Measurements from ENCODE around the gene COQ10A. TPM values are rescaled to one million over a fixed set of nuclear protein-coding genes. Genes with fewer than 3 reads are reported as not detected.

The COQ10A gene
- total and polyA plus RNA-seq, 2 of the 13 experiments (the other 11 are each of a cell fraction or from before 2014, with no cell fraction given) = 21.0 to 37.3 TPM

DNA sequence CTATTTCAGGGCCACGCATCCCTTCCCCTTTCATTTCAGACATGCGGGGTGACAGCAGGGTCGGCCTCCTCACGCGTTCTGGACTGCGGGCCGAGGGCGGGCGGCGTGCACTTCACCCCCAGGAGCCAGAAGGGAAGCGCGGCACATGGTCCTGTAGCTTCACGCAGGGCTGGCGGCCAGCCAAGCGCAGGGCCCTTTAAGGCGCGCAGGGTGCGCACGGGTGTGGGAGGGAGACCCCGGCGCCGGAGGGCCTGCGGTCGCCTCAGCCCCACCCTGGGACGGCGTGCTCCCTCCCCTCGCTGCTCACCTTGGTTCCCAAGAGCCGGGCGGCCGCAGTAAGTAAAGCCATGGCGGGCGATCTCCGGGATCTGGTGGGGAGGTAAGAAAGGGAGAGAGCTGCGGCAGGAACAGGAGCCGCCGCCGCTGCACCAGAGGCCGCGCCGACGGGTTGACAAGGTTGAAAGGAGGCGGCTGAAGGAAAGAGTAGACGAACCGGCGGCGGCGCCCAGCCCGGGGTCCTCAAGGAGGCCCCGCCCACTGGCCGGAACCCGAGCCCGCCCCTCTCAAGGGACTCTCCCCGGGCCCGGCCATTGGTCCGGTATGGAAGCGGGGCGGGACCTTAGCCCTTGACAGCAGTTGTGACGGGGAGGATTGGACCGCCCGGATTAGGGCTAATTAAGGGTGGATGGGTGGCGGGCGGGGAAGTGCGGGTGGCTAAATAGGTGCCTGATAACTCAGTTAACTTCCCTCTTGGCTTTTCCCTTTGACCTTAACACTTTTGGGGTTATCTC lies 33.3 kb downstream of the COQ10A start, which contains the start of gene CS (continued):
- TF ChIP-seq, protein P1, sequence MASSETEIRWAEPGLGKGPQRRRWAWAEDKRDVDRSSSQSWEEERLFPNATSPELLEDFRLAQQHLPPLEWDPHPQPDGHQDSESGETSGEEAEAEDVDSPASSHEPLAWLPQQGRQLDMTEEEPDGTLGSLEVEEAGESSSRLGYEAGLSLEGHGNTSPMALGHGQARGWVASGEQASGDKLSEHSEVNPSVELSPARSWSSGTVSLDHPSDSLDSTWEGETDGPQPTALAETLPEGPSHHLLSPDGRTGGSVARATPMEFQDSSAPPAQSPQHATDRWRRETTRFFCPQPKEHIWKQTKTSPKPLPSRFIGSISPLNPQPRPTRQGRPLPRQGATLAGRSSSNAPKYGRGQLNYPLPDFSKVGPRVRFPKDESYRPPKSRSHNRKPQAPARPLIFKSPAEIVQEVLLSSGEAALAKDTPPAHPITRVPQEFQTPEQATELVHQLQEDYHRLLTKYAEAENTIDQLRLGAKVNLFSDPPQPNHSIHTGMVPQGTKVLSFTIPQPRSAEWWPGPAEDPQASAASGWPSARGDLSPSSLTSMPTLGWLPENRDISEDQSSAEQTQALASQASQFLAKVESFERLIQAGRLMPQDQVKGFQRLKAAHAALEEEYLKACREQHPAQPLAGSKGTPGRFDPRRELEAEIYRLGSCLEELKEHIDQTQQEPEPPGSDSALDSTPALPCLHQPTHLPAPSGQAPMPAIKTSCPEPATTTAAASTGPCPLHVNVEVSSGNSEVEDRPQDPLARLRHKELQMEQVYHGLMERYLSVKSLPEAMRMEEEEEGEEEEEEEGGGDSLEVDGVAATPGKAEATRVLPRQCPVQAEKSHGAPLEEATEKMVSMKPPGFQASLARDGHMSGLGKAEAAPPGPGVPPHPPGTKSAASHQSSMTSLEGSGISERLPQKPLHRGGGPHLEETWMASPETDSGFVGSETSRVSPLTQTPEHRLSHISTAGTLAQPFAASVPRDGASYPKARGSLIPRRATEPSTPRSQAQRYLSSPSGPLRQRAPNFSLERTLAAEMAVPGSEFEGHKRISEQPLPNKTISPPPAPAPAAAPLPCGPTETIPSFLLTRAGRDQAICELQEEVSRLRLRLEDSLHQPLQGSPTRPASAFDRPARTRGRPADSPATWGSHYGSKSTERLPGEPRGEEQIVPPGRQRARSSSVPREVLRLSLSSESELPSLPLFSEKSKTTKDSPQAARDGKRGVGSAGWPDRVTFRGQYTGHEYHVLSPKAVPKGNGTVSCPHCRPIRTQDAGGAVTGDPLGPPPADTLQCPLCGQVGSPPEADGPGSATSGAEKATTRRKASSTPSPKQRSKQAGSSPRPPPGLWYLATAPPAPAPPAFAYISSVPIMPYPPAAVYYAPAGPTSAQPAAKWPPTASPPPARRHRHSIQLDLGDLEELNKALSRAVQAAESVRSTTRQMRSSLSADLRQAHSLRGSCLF (CRISPR knock-in tag; IDR thresholded peaks at IDR 0.05; ENCODE audit: borderline replicate concordance) = no peak
- TF ChIP-seq ELF4 (CRISPR knock-in tag; IDR thresholded peaks at IDR 0.05; ENCODE audit: borderline replicate concordance) (peak; percentile 82; the same call in 1 of the 2 replicates), NFATC3 (CRISPR knock-in tag; IDR thresholded peaks at IDR 0.05) (no peak), ZNF501 (CRISPR knock-in tag; IDR thresholded peaks at IDR 0.05) (peak; percentile 38), ZNF761 (CRISPR knock-in tag; conservative IDR thresholded peaks at IDR 0.05) (no peak), ZNF768 (CRISPR knock-in tag; IDR thresholded peaks at IDR 0.05) (peak; percentile 51; the same call in 1 of the 2 replicates), HNRNPL (IDR thresholded peaks at IDR 0.05; ENCODE audit: low read depth, low read length) (no peak), ARID2 (CRISPR knock-in tag; IDR thresholded peaks at IDR 0.05; ENCODE audit: borderline replicate concordance) (no peak), MEIS1 (CRISPR knock-in tag; IDR thresholded peaks at IDR 0.05; ENCODE audit: borderline replicate concordance) (peak; percentile 81), MTF1 (CRISPR knock-in tag; IDR thresholded peaks at IDR 0.05) (no peak), ZNF747 (CRISPR knock-in tag; IDR thresholded peaks at IDR 0.05; ENCODE audit: borderline replicate concordance) (no peak; the same call in 1 of the 2 replicates), NR2F1 (CRISPR knock-in tag; IDR thresholded peaks at IDR 0.05) (no peak), ATM (IDR thresholded peaks at IDR 0.05; ENCODE audit: borderline replicate concordance) (no peak), CREB1 (IDR thresholded peaks at IDR 0.05) (0 out of 2 replicates have a peak, but pooled peaks have one; percentile 22), CREB1 (CRISPR knock-in tag; IDR thresholded peaks at IDR 0.05) (peak; percentile 49; the same call in 1 of the 2 replicates), GATAD2A (CRISPR knock-in tag; IDR thresholded peaks at IDR 0.05) (0 out of 2 replicates have a peak, but pooled peaks have one; percentile 22), ZNF883 (CRISPR knock-in tag; IDR thresholded peaks at IDR 0.05; ENCODE audit: not compliant biosample characterization) (peak; percentile 47), KDM4B (CRISPR knock-in tag; IDR thresholded peaks at IDR 0.05) (no peak), NFE2 (CRISPR knock-in tag; IDR thresholded peaks at IDR 0.05) (no peak)
- TF ChIP-seq, protein P2, sequence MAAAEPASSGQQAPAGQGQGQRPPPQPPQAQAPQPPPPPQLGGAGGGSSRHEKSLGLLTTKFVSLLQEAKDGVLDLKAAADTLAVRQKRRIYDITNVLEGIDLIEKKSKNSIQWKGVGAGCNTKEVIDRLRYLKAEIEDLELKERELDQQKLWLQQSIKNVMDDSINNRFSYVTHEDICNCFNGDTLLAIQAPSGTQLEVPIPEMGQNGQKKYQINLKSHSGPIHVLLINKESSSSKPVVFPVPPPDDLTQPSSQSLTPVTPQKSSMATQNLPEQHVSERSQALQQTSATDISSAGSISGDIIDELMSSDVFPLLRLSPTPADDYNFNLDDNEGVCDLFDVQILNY (CRISPR knock-in tag; conservative IDR thresholded peaks at IDR 0.05) = no peak
- TF ChIP-seq, protein P3, sequence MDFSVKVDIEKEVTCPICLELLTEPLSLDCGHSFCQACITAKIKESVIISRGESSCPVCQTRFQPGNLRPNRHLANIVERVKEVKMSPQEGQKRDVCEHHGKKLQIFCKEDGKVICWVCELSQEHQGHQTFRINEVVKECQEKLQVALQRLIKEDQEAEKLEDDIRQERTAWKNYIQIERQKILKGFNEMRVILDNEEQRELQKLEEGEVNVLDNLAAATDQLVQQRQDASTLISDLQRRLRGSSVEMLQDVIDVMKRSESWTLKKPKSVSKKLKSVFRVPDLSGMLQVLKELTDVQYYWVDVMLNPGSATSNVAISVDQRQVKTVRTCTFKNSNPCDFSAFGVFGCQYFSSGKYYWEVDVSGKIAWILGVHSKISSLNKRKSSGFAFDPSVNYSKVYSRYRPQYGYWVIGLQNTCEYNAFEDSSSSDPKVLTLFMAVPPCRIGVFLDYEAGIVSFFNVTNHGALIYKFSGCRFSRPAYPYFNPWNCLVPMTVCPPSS (IDR thresholded peaks at IDR 0.05) = no peak
- TF ChIP-seq, protein P4, sequence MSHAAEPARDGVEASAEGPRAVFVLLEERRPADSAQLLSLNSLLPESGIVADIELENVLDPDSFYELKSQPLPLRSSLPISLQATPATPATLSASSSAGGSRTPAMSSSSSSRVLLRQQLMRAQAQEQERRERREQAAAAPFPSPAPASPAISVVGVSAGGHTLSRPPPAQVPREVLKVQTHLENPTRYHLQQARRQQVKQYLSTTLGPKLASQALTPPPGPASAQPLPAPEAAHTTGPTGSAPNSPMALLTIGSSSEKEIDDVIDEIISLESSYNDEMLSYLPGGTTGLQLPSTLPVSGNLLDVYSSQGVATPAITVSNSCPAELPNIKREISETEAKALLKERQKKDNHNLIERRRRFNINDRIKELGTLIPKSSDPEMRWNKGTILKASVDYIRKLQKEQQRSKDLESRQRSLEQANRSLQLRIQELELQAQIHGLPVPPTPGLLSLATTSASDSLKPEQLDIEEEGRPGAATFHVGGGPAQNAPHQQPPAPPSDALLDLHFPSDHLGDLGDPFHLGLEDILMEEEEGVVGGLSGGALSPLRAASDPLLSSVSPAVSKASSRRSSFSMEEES (CRISPR knock-in tag; IDR thresholded peaks at IDR 0.05) = peak; percentile 9; the same call in 1 of the 2 replicates

Measured in HepG2 (cell line).